Astrocyte (in vitro differentiated cells and primary cell): ENCODE results near the gene NKD1. TPM values are rescaled to one million over a fixed set of nuclear protein-coding genes. Genes with fewer than 3 reads are reported as not detected.

Source experiments
- DNase-seq: peaks from one replicate; pipeline ENCODE4 v3.0.0-alpha.2; 2010; ENCODE audit warnings: low read depth
- FAIRE-seq: peaks from 2 replicates; lab custom pipeline; 2011; peaks lifted over from hg19 to GRCh38; lab: Jason Lieb, UNC
- H2AFZ ChIP-seq: 2 replicates; pipeline ENCODE4 v1.6.0; 2012; ENCODE audit warnings: low read depth, low read length, inconsistent platforms
- H3K27ac ChIP-seq: 2 replicates; pipeline ENCODE4 v1.5.1; 2011; ENCODE audit warnings: low read depth, low read length, inconsistent platforms
- H3K27me3 ChIP-seq: 2 replicates; pipeline ENCODE4 v1.6.0; 2011; ENCODE audit warnings: low read length, inconsistent platforms; ENCODE audit not compliant: insufficient read depth
- H3K36me3 ChIP-seq: 2 replicates; pipeline ENCODE4 v1.5.1; 2011; ENCODE audit warnings: low read length, inconsistent platforms; ENCODE audit not compliant: insufficient read depth
- H3K4me1 ChIP-seq: 2 replicates; pipeline ENCODE4 v1.5.1; 2011; ENCODE audit warnings: low read length, inconsistent platforms; ENCODE audit not compliant: insufficient read depth
- H3K4me2 ChIP-seq: 2 replicates; pipeline ENCODE4 v1.6.0; 2012; ENCODE audit warnings: low read length, inconsistent platforms
- H3K4me3 ChIP-seq: 2 replicates; pipeline ENCODE4 v1.5.1; 2011; ENCODE audit warnings: low read depth, mild to moderate bottlenecking, low read length, inconsistent platforms; ENCODE audit not compliant: insufficient read depth
- H3K79me2 ChIP-seq: 2 replicates; pipeline ENCODE4 v1.6.0; 2012; ENCODE audit warnings: mild to moderate bottlenecking, low read length, inconsistent platforms; ENCODE audit not compliant: insufficient read depth
- H3K9ac ChIP-seq: 2 replicates; pipeline ENCODE4 v1.6.0; 2012; ENCODE audit warnings: mild to moderate bottlenecking, low read length, inconsistent platforms
- H3K9me3 ChIP-seq: 2 replicates; pipeline ENCODE4 v1.5.1; 2012; ENCODE audit warnings: low read depth, mild to moderate bottlenecking, low read length, inconsistent platforms; ENCODE audit not compliant: insufficient read depth
- H4K20me1 ChIP-seq: 2 replicates; pipeline ENCODE4 v1.6.0; 2012; ENCODE audit warnings: low read length, inconsistent platforms; ENCODE audit not compliant: insufficient read depth
- H3K27ac Mint-ChIP-seq: one replicate; pipeline ENCODE4 v1.8.0; 2021; ENCODE audit warnings: mild to moderate bottlenecking, mixed read lengths; ENCODE audit not compliant: unreplicated experiment
- H3K27me3 Mint-ChIP-seq: one replicate; pipeline ENCODE4 v1.8.0; 2021; ENCODE audit warnings: low read depth, mixed read lengths; ENCODE audit not compliant: unreplicated experiment
- H3K36me3 Mint-ChIP-seq: one replicate; pipeline ENCODE4 v1.8.0; 2021; ENCODE audit warnings: low read depth, mixed read lengths; ENCODE audit not compliant: unreplicated experiment
- H3K4me1 Mint-ChIP-seq: one replicate; pipeline ENCODE4 v1.8.0; 2021; ENCODE audit warnings: low read depth, mixed read lengths; ENCODE audit not compliant: unreplicated experiment
- H3K4me3 Mint-ChIP-seq: one replicate; pipeline ENCODE4 v1.8.0; 2021; ENCODE audit warnings: mild to moderate bottlenecking, moderate library complexity, mixed read lengths; ENCODE audit not compliant: unreplicated experiment
- H3K9me3 Mint-ChIP-seq: one replicate; pipeline ENCODE4 v1.8.0; 2021; ENCODE audit warnings: mild to moderate bottlenecking, mixed read lengths; ENCODE audit not compliant: unreplicated experiment
- EZH2 ChIP-seq: IDR thresholded peaks from 2 replicates; pipeline ENCODE4 v1.6.1; 2012; ENCODE audit warnings: mild to moderate bottlenecking, low read length, inconsistent platforms; ENCODE audit not compliant: insufficient read depth
- total RNA-seq: library from RNA; stranded (reverse); gene quantifications from 2 replicates; pipeline ENCODE4 v1.2.1, GENCODE V29; 2021
- TF ChIP-seq, protein P1 (sequence below): IDR thresholded peaks from 2 replicates; pipeline ENCODE4 v1.5.1; 2011; ENCODE audit warnings: low read depth, mild to moderate bottlenecking, inconsistent platforms, low read length, moderate library complexity; ENCODE audit not compliant: insufficient read depth

The NKD1 gene
- total RNA-seq, 1 donor from 2014 or later: 9.1 TPM

DNA sequence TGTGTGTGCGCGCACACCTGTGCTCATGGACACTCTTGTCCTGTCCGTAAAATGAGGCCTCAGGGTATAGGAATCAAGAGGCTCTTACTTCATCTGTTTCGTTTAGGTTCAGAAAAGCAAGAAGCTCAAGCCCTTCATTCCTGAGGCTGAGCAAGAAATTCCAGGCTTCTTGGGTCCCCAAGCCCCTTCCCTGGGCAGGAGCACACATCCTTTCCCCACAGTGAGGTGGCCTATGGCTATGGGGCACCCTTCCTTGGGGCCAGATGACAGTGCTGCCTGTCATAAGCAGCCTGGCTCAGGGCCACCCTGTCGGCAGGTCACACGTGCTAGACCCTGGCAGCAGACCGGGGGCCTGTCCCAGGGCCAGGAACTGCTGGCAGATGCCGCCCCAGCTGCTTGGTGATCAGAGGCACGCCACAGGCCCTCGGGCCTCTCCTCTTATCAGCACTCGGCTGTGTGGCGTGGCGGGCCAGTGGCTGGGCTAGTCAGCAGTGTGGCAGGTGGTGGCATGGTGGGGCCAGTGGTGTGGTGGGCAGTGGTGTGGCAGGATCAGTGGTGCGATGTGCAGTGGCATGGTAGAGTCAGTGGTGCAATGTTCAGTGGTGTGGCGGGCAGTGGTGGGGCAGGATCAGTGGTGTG lies 50.2 kb downstream of the NKD1 start:
- H3K4me3 Mint-ChIP-seq: no peak overlapping the region
- Histone ChIP-seq H3K27me3 (no peaks in the 10 kb centered on the region), H3K27ac (no peak overlapping the region), H3K9ac (no peak overlapping the region), H3K79me2 (no peaks in the 10 kb centered on the region), H3K4me3 (no peak overlapping the region), H3K9me3 (no peaks in the 10 kb centered on the region), H2AFZ (no peak overlapping the region), H4K20me1 (no peaks in the 10 kb centered on the region), H3K36me3 (no peaks in the 10 kb centered on the region), H3K4me1 (peaks cover 8% of the 10 kb centered on the region), H3K4me2 (no peak overlapping the region)
- no peak for DNase-seq
- no peak overlapping the region for H3K27ac Mint-ChIP-seq
- no peak for FAIRE-seq
- H3K36me3 Mint-ChIP-seq: peaks cover 2% of the 10 kb centered on the region
- peaks cover 26% of the 10 kb centered on the region for H3K4me1 Mint-ChIP-seq
- no peaks in the 10 kb centered on the region for H3K9me3 Mint-ChIP-seq
- no peak for TF ChIP-seq EZH2
- TF ChIP-seq, protein P1, sequence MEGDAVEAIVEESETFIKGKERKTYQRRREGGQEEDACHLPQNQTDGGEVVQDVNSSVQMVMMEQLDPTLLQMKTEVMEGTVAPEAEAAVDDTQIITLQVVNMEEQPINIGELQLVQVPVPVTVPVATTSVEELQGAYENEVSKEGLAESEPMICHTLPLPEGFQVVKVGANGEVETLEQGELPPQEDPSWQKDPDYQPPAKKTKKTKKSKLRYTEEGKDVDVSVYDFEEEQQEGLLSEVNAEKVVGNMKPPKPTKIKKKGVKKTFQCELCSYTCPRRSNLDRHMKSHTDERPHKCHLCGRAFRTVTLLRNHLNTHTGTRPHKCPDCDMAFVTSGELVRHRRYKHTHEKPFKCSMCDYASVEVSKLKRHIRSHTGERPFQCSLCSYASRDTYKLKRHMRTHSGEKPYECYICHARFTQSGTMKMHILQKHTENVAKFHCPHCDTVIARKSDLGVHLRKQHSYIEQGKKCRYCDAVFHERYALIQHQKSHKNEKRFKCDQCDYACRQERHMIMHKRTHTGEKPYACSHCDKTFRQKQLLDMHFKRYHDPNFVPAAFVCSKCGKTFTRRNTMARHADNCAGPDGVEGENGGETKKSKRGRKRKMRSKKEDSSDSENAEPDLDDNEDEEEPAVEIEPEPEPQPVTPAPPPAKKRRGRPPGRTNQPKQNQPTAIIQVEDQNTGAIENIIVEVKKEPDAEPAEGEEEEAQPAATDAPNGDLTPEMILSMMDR: no peak
- peaks cover 35% of the 10 kb centered on the region for H3K27me3 Mint-ChIP-seq

DNA sequence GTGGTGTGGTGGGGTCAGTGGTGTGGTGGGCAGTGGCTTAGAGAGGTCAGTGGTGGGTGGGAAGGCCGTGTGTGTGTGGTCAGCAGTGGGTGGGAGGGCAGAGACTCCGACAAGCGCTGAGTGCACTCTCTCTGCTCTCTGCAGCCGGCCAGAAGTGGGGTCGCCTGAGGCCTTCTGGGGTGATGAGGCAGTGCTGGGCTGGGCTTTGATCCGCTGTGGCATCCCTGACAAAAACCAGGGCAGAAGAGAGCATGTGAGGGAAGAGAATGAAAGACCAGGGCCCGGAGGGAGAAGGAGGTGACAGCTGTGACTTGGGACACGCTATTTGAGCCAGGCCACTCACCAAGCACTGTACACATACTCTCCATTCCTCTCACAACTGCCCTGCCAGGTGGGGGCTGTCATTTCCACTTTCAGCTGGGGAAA lies 50.8 kb downstream of the NKD1 start:
- Mint-ChIP-seq H3K4me1 (peaks cover 32% of the 10 kb centered on the region), H3K27ac (no peak overlapping the region), H3K27me3 (peaks cover 33% of the 10 kb centered on the region), H3K36me3 (peaks cover 2% of the 10 kb centered on the region), H3K4me3 (no peak overlapping the region), H3K9me3 (no peaks in the 10 kb centered on the region)
- H3K27ac ChIP-seq: no peak overlapping the region
- no peak overlapping the region for H3K4me2 ChIP-seq
- H3K9ac ChIP-seq: no peak overlapping the region
- no peak for DNase-seq
- no peaks in the 10 kb centered on the region for H3K9me3 ChIP-seq
- no peaks in the 10 kb centered on the region for H3K36me3 ChIP-seq
- no peak overlapping the region for H2AFZ ChIP-seq
- no peak for TF ChIP-seq EZH2
- TF ChIP-seq, protein P1: no peak
- H3K4me3 ChIP-seq: no peak overlapping the region
- H3K27me3 ChIP-seq: no peaks in the 10 kb centered on the region
- H3K79me2 ChIP-seq: no peaks in the 10 kb centered on the region
- FAIRE-seq: no peak
- peaks cover 13% of the 10 kb centered on the region for H3K4me1 ChIP-seq
- H4K20me1 ChIP-seq: no peaks in the 10 kb centered on the region

DNA sequence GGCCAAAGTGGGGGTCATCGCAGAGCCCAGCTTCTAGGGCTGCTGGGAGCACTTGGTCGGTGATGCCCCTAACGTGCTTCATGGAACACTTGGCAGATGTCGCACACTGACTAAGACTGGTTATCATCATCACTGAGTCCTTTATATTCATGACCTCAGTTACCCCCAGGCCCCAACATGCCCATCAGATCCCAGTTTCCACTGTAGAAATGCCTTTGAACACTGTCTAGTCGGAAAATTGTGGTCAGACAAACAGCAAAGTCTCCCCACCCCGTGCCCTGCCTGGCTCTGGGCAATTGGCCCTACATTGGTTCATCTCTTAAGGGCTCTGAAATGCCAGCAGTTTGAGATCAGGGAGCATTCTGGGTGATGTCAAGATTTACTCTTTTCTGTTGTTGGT lies 51.3 kb downstream of the NKD1 start:
- H2AFZ ChIP-seq: no peak overlapping the region
- Mint-ChIP-seq H3K4me1 (peaks cover 32% of the 10 kb centered on the region), H3K9me3 (no peaks in the 10 kb centered on the region), H3K4me3 (no peak overlapping the region), H3K27me3 (peaks cover 34% of the 10 kb centered on the region), H3K36me3 (peaks cover 2% of the 10 kb centered on the region), H3K27ac (no peak overlapping the region)
- no peak overlapping the region for H3K4me2 ChIP-seq
- no peaks in the 10 kb centered on the region for H4K20me1 ChIP-seq
- H3K4me3 ChIP-seq: no peak overlapping the region
- H3K79me2 ChIP-seq: no peaks in the 10 kb centered on the region
- H3K36me3 ChIP-seq: no peaks in the 10 kb centered on the region
- TF ChIP-seq EZH2: no peak
- TF ChIP-seq, protein P1: no peak
- H3K9me3 ChIP-seq: no peaks in the 10 kb centered on the region
- FAIRE-seq: no peak
- H3K27ac ChIP-seq: no peak overlapping the region
- no peak for DNase-seq
- H3K27me3 ChIP-seq: no peaks in the 10 kb centered on the region
- no peak overlapping the region for H3K9ac ChIP-seq
- H3K4me1 ChIP-seq: peaks cover 13% of the 10 kb centered on the region
